Mammary epithelial cell (primary cell): ENCODE results near the gene CNTRL.

Experiments used
- EZH2 ChIP-seq: IDR thresholded peaks from 2 replicates; pipeline ENCODE4 v1.6.1; 2012; ENCODE audit warnings: low read length, inconsistent platforms, borderline replicate concordance
- TF ChIP-seq, protein P1 (sequence below), 2 donors: IDR thresholded peaks in 1 of 2; conservative IDR thresholded peaks in 1 of 2; 2 replicates each; pipeline ENCODE4 v1.5.1; 2011 to 2012; ENCODE audit warnings: inconsistent platforms in 2 of 2, low read length in 2 of 2, mild to moderate bottlenecking in 2 of 2, control low read depth in 1 of 2, low read depth in 1 of 2; ENCODE audit not compliant: insufficient read depth in 1 of 2; ENCODE audit errors: extremely low read depth in 1 of 2

DNA sequence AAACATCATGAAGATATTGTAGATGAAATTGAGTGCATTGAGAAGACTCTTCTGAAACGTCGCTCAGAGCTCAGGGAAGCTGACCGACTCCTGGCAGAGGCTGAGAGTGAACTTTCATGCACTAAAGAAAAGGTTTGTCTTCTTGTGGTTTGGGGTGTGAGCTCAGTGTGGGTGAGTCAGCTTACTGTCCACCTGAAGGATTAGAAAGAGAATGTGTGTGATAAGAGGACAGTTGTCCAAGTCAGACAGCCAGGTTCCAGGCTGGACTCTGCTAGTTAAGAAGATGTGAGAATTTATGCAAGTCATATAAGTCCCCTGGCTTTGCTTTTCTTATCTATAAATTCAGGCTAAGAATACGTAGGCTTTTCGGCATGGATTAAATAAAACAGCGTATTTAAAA, 80.0 kb downstream of the CNTRL start:
- TF ChIP-seq, protein P1, sequence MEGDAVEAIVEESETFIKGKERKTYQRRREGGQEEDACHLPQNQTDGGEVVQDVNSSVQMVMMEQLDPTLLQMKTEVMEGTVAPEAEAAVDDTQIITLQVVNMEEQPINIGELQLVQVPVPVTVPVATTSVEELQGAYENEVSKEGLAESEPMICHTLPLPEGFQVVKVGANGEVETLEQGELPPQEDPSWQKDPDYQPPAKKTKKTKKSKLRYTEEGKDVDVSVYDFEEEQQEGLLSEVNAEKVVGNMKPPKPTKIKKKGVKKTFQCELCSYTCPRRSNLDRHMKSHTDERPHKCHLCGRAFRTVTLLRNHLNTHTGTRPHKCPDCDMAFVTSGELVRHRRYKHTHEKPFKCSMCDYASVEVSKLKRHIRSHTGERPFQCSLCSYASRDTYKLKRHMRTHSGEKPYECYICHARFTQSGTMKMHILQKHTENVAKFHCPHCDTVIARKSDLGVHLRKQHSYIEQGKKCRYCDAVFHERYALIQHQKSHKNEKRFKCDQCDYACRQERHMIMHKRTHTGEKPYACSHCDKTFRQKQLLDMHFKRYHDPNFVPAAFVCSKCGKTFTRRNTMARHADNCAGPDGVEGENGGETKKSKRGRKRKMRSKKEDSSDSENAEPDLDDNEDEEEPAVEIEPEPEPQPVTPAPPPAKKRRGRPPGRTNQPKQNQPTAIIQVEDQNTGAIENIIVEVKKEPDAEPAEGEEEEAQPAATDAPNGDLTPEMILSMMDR (conservative IDR thresholded peaks at IDR 0.05 in 1 of 2, IDR thresholded peaks at IDR 0.05 in 1 of 2; ENCODE audit: extremely low read depth in 1 of 2, insufficient read depth in 1 of 2, low read depth in 1 of 2, low read length in 2 of 2): no peak
- no peak for TF ChIP-seq EZH2
